ENCODE measurements around the gene CHD9.

Gene CHD9

GRCh38 chr16:53058882-53059281 lies 4.1 kb downstream of the CHD9 start:
- no peak for DNase-seq (ENCODE audit: low read depth)
- H3K4me3 ChIP-seq (ENCODE audit: low read depth, low read length): no peak overlapping the region
- no peak for TF ChIP-seq POLR2A (IDR thresholded peaks at IDR 0.05; ENCODE audit: extremely low read depth, insufficient read length)
- TF ChIP-seq MYC (IDR thresholded peaks at IDR 0.05; ENCODE audit: low read depth, low read length): no peak
- TF ChIP-seq MAX (IDR thresholded peaks at IDR 0.05; ENCODE audit: low read depth, low read length): no peak
- TF ChIP-seq CTCF (IDR thresholded peaks at IDR 0.05; ENCODE audit: low read depth, low read length): no peak

- no peak for DNase-seq (ENCODE audit: low read depth)
- TF ChIP-seq MAX (IDR thresholded peaks at IDR 0.05; ENCODE audit: low read depth, low read length) (no peak), CTCF (IDR thresholded peaks at IDR 0.05; ENCODE audit: low read depth, low read length) (no peak), POLR2A (IDR thresholded peaks at IDR 0.05; ENCODE audit: extremely low read depth, insufficient read length) (no peak), MYC (IDR thresholded peaks at IDR 0.05; ENCODE audit: low read depth, low read length) (no peak)
- H3K4me3 ChIP-seq (ENCODE audit: low read depth, low read length): no peak overlapping the region
Observed at GRCh38 chr16:53059672-53060071, 4.9 kb downstream of the CHD9 start.

- H3K4me3 ChIP-seq (ENCODE audit: low read depth, low read length): no peak overlapping the region
- TF ChIP-seq MAX (IDR thresholded peaks at IDR 0.05; ENCODE audit: low read depth, low read length): no peak
- no peak for TF ChIP-seq MYC (IDR thresholded peaks at IDR 0.05; ENCODE audit: low read depth, low read length)
- no peak for TF ChIP-seq CTCF (IDR thresholded peaks at IDR 0.05; ENCODE audit: low read depth, low read length)
- no peak for TF ChIP-seq POLR2A (IDR thresholded peaks at IDR 0.05; ENCODE audit: extremely low read depth, insufficient read length)
- DNase-seq (ENCODE audit: low read depth): no peak
Observed at GRCh38 chr16:53061256-53061655, 6.5 kb downstream of the CHD9 start.

- DNase-seq (ENCODE audit: low read depth): peak; percentile 62
- no peak overlapping the region for H3K4me3 ChIP-seq (ENCODE audit: low read depth, low read length)
- TF ChIP-seq MAX (IDR thresholded peaks at IDR 0.05; ENCODE audit: low read depth, low read length): no peak
- no peak for TF ChIP-seq CTCF (IDR thresholded peaks at IDR 0.05; ENCODE audit: low read depth, low read length)
- TF ChIP-seq MYC (IDR thresholded peaks at IDR 0.05; ENCODE audit: low read depth, low read length): no peak
- no peak for TF ChIP-seq POLR2A (IDR thresholded peaks at IDR 0.05; ENCODE audit: extremely low read depth, insufficient read length)
Observed at GRCh38 chr16:53061701-53062159, 6.9 kb downstream of the CHD9 start.

GRCh38 chr16:53064081-53064578 lies 9.3 kb downstream of the CHD9 start:
- DNase-seq (ENCODE audit: low read depth): no peak
- no peak overlapping the region for H3K4me3 ChIP-seq (ENCODE audit: low read depth, low read length)
- TF ChIP-seq MAX (IDR thresholded peaks at IDR 0.05; ENCODE audit: low read depth, low read length): no peak
- no peak for TF ChIP-seq POLR2A (IDR thresholded peaks at IDR 0.05; ENCODE audit: extremely low read depth, insufficient read length)
- no peak for TF ChIP-seq CTCF (IDR thresholded peaks at IDR 0.05; ENCODE audit: low read depth, low read length)
- TF ChIP-seq MYC (IDR thresholded peaks at IDR 0.05; ENCODE audit: low read depth, low read length): no peak
